G401 (cell line): ENCODE results near the gene CTBS. TPM values are rescaled to one million over a fixed set of nuclear protein-coding genes. Genes with fewer than 3 reads are reported as not detected.
"Not testable (repeated sequence)": the region's sequence is repeated elsewhere in the genome, so short reads cannot be mapped to it uniquely, and the experiment has no call there.

Source experiments
- DNase-seq: peaks from one replicate; pipeline ENCODE4 v3.0.0-alpha.2; 2015; ENCODE audit warnings: low spot score
- in situ Hi-C: cut with HindIII; loops from 2 replicates; pipeline ENCODE4 v1.10.0; 2016; ENCODE audit warnings: low sequenced_read_pairs, mixed read lengths
- total RNA-seq: library from RNA; depleted of rRNA; stranded (reverse); fragments of >200 nt; shearing (Covaris generic); gene quantifications from 2 replicates; pipeline ENCODE4 v1.2.3, GENCODE V29; 2014

CTBS gene
- total RNA-seq, 1 experiment from 2014 or later, result 3.9 TPM

DNA sequence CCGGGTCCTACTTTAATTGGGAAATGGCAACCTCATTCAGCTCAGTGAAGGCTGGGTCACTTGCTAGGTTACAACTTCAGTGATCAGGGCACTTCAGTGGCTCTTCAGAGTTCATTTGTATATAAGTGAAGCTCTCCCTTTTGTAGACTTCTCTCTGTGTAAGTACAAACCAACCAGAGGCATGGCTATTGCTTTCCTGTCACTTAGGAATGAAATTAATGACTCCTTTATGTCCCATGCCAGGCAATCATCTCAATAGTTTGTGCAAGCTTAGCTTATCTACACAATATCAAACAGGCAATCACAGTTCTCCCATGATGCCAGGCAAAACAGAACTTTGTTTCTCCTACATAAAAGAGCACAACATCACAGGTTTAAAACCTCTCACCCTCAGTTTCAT, 22.8 kb upstream of the CTBS start:
- in situ Hi-C loops, result no loop called here
- DNase-seq, result no peak

DNA sequence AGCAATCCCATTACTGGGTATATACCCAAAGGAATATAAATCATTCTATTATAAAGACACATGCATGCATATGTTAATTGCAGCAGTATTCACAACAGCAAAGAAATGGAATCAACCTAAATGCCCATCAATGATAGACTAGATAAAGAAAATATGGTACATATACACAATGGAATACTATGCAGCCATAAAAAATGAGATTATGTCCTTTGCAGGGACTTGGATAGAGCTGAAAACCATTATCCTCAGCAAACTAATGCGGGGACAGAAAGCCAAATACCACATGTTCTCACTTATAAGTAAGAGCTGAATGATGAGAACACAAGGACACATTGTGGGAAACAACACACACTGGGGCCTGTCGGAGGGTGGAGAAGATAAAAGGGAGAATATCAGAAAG, 20.7 kb upstream of the CTBS start:
- DNase-seq, in situ Hi-C loops: not testable (repeated sequence)

DNA sequence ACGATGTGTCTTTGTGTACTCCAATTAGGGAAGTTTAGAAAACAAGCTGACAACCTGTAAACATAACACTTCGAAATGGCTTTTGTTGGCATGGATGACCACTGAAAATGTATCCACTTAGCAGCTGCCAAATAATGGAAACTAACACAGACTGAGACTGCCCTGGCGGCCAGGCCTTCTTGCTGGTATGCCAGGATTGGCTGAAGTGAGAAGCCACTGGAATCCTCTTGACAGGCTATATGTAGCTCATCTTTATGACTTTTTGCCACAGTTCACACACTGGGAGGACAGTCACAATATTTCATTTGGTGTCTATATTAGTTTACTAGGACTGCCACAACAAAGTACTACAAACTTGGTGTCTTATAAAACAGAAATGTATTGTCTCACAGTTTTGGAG, 12.9 kb upstream of the CTBS start:
- in situ Hi-C loops, result no loop called here
- DNase-seq, result no peak

GRCh38 chr1:84585803-84586202, 11.6 kb upstream of the CTBS start:
- in situ Hi-C loops, result no loop called here
- DNase-seq, result no peak

DNA sequence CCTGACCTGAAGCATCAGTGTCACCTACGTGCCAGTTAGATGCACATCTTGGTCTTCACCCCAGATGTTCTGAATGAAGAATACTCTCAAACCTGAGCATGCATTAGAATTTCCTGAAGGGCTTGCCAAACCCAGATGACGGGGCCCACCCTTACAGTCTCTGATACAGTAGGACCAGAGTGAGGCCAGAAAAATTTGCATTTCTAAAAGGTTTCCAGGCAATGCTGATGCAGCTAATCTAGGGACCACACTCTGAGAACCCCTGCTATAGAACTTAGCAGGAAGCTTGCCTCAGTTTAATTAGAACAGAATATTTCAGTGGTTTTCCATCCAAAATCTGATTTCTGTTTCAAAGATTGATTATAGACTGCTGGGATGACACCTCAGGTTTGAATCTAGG, 9.9 kb upstream of the CTBS start:
- in situ Hi-C loops, result no loop called here
- no peak for DNase-seq

- in situ Hi-C loops, result no loop called here
- DNase-seq, result no peak
Measured at GRCh38 chr1:84583648-84584047, 9.4 kb upstream of the CTBS start.

DNA sequence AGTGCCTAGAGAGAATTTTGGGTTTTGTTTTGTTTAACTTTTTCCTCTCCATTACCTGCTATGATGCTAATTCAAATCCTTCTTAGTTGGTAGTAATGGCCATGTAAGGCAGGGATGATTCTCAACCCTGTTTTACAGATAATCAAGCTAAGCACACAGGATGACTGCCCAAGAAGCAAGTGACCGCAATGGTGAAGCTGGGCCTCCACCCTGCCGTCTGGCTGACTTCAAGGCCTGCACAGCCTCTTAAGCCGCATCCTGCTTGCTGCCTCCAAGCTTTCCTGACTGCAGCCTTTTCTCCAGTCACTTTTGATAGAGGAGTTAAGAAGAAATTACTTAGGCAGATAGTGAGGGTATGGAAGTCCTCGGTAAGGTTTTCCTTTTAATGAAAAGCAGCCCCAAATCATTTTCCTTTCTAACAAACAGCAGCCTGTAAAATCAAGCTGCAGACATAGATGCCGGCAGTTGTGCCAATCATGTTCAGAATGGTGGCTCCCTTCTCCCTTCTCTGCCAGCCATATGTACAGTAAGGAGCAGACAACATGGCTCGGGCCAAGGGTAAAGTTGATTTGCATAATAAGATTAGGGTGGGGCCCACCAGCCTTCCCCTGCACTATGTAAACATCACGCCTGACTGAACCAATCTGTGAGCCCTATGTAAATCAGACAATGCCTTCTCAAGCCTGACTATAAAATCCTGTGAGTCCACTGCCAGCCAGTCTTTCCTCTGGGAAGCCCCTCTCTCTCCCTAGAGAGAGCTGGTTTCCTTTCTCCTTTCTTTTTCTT, 8.8 kb upstream of the CTBS start:
- DNase-seq, result no peak
- in situ Hi-C loops, result no loop called here

DNA sequence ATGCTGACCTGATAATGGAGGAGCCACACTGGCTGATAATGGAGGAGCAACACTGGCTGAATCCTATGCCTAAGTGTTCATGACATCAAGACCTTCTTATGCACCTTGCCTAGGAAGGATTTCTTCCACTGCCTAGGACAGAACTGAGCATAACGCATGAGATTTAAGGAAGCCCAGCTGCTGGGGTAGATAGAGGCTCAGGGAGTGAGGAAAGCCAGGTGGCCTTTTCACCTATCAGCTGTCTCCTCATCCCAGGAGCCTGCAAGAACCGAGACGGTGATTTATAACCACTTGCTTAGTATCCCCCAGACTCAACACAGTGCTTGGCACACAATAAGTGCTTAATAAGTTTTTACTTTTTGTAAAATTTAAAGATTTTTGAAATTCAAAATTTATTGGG, 7.4 kb upstream of the CTBS start:
- in situ Hi-C loops, result no loop called here
- no peak for DNase-seq

GRCh38 chr1:84574936-84575335, 696 bp upstream of the CTBS start:
- in situ Hi-C loops, result no loop called here

DNA sequence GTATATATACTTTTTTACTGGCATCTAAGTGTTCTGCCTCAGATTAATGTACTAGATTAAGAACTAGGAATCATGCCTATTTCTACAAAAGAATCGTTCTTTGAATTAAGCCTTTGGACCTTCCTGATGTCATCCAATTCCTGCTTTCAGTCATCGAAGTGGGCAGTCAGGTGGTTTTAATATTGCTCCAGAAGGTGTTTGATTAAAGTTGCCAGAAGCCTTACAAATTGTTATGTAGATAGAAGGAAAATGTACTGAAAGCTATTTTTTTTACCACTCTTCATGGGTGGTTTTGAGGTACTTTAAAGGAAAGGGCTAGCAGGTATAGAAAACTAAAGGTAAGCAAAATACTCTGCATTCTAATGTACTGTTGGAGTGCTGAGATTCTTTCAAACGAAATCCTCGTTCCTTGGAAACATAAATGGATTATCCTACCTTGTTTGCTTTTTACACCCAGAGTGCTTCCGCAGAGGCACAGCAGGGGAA, 716 bp downstream of the CTBS start:
- in situ Hi-C loops, result no loop called here
- DNase-seq, result peak; percentile 36

More at GRCh38 chr1:84574936-84575335, 696 bp upstream of the CTBS start:
- no peak for DNase-seq

- DNase-seq, result no peak
- in situ Hi-C loops, result no loop called here
Measured at GRCh38 chr1:84571150-84571535, 3.1 kb downstream of the CTBS start.

DNA sequence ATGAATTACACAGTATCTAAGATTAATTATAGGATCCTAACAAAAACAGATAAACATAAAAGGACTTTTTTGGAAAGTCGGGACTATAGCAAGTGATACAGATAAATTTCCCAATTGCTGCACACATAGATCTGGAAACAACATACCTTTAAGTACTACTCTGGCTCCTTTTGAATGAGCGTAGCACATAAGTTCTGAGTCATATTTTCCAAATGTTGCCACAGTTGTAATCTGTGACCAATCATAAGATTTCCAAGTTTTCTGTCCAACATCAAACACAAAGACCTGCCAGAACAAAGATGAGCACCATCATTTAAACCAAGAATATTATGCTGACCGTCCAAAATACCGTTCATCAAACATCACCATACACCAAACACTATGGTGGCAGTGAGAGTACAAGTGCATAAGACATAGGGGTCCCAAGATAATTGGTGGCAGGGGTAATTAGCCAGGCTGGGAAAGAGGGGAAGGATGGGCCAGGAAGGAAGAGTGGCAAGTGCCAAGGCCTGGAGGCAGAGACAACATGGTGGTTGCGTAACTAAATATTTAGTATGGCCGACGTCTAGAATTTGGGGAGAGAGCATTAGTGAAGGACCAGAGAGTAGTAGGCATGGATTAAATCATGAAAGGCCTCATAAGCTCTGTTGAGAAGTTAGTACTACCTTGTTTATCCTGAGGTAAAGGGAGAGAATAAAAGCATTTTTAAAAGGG, 3.6 kb downstream of the CTBS start:
- no peak for DNase-seq
- in situ Hi-C loops, result no loop called here

- DNase-seq, result peak; percentile 90
- in situ Hi-C loops, result no loop called here
Measured at GRCh38 chr1:84569216-84569615, 5.0 kb downstream of the CTBS start.

- in situ Hi-C loops, result no loop called here
- no peak for DNase-seq
Measured at GRCh38 chr1:84550826-84551225, 23.4 kb downstream of the CTBS start.

GRCh38 chr1:84541679-84542078, 32.6 kb downstream of the CTBS start:
- no peak for DNase-seq
- in situ Hi-C loops, result no loop called here

- DNase-seq, result no peak
- in situ Hi-C loops, result no loop called here
Measured at GRCh38 chr1:84540759-84541158, 33.5 kb downstream of the CTBS start.

DNA sequence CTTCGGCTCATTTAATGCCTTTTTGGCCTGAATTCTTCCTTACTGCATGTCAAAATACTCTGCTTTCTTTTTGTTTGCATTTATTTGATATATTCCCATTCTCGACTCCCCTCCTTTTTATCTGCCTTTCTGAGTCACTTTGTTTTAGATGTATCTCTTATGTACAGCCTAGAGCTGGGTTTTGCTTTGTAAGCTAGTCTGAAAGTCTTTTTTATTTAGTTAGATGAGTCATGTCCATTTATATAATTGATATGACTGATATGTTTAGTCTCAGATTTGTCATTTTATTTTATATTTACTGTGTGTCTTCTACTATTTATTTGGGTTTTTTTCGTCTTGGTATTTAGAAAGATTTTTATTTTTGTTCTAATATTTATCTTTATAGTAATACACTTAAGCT, 34.3 kb downstream of the CTBS start:
- in situ Hi-C loops, result no loop called here
- no peak for DNase-seq

GRCh38 chr1:84538599-84538998, 35.6 kb downstream of the CTBS start:
- in situ Hi-C loops, result no loop called here
- no peak for DNase-seq

DNA sequence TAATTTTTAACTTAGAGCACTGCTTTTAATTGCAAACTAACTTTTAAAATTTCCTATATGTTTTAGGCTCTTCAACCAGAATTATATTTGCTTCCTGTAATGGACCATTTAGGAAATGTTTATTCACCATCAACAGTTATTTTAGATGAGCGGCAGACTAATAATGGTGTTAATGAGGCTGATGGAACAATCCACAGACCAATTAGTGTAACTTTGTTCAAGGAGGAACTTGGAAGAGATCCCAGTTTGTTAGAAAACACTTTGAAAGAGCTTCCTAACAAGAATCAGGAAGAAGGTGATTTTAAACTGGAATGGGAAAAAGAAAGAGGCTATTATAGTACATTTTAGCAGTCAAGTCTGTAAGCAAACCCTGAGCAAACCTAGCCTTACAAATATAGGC, 48.5 kb downstream of the CTBS start:
- DNase-seq, result no peak
- in situ Hi-C loops, result no loop called here

- in situ Hi-C loops, result no loop called here
- DNase-seq, result no peak
Measured at GRCh38 chr1:84524590-84524989, 49.6 kb downstream of the CTBS start.

DNA sequence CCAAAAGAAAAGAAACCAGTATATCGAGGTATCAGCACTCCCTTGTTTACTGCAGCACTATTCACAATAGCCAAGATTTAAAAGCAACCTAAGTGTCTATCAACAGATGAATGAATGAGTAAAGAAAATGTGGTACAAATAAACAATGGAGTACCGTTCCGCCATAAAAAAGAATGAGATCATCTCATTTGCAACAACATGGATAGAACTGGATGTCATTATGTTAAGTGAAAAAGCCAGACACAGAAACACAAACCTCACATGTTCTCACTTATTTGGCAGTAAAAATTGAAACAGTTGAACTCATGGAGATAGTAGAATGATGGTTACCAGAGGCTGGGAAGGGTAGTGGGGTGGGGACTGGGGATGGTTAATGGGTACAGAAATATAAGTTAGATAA, 63.6 kb downstream of the CTBS start:
- in situ Hi-C loops, result no loop called here
- DNase-seq, result no peak
